Mammary epithelial cell (primary cell): Measurements from ENCODE around the gene KPNA1.

Experiments
- EZH2 ChIP-seq: IDR thresholded peaks from 2 replicates; pipeline ENCODE4 v1.6.1; 2012; ENCODE audit warnings: low read length, inconsistent platforms, borderline replicate concordance
- TF ChIP-seq, protein P1 (sequence below), 2 donors: IDR thresholded peaks in 1 of 2; conservative IDR thresholded peaks in 1 of 2; 2 replicates each; pipeline ENCODE4 v1.5.1; 2011 to 2012; ENCODE audit warnings: inconsistent platforms in 2 of 2, low read length in 2 of 2, mild to moderate bottlenecking in 2 of 2, control low read depth in 1 of 2, low read depth in 1 of 2; ENCODE audit not compliant: insufficient read depth in 1 of 2; ENCODE audit errors: extremely low read depth in 1 of 2

- TF ChIP-seq, protein P1, sequence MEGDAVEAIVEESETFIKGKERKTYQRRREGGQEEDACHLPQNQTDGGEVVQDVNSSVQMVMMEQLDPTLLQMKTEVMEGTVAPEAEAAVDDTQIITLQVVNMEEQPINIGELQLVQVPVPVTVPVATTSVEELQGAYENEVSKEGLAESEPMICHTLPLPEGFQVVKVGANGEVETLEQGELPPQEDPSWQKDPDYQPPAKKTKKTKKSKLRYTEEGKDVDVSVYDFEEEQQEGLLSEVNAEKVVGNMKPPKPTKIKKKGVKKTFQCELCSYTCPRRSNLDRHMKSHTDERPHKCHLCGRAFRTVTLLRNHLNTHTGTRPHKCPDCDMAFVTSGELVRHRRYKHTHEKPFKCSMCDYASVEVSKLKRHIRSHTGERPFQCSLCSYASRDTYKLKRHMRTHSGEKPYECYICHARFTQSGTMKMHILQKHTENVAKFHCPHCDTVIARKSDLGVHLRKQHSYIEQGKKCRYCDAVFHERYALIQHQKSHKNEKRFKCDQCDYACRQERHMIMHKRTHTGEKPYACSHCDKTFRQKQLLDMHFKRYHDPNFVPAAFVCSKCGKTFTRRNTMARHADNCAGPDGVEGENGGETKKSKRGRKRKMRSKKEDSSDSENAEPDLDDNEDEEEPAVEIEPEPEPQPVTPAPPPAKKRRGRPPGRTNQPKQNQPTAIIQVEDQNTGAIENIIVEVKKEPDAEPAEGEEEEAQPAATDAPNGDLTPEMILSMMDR (conservative IDR thresholded peaks at IDR 0.05 in 1 of 2, IDR thresholded peaks at IDR 0.05 in 1 of 2; ENCODE audit: extremely low read depth in 1 of 2, insufficient read depth in 1 of 2, low read depth in 1 of 2, low read length in 2 of 2) = no peak
- no peak for TF ChIP-seq EZH2
Observed at GRCh38 chr3:122475316-122475715, 39.4 kb downstream of the KPNA1 start.
